GM23338 (cell line): ENCODE measurements around the gene ZC3H7A. TPM values are rescaled to one million over a fixed set of nuclear protein-coding genes. Genes with fewer than 3 reads are reported as not detected.
A peak's percentile ranks its signal among the peaks of the same experiment; 100 is the strongest.

Experiments used
- ATAC-seq: fragments of 200-7000 bp; cut with Tn5 transposase; 3 replicates; pipeline ENCODE4 v1.9.1; 2020
- DNase-seq: peaks from one replicate; pipeline ENCODE4 v3.0.0-alpha.2; 2015; ENCODE audit warnings: low spot score
- H2AFZ ChIP-seq: fragments of 200-600 bp; sonication (generic); 2 replicates; pipeline ENCODE4 v1.8.0; 2016; ENCODE audit warnings: antibody characterized with exemption, mild to moderate bottlenecking, moderate library complexity
- H3F3A ChIP-seq: fragments of 200-600 bp; sonication (generic); replicated peaks from 2 replicates; pipeline ENCODE4 v1.8.0; 2017; ENCODE audit warnings: antibody characterized with exemption, mixed run types, low read depth
- H3K27ac ChIP-seq: fragments of 200-600 bp; sonication (generic); 2 replicates; pipeline ENCODE4 v1.6.1; 2016; ENCODE audit warnings: low read depth
- H3K27me3 ChIP-seq: fragments of 200-600 bp; sonication (generic); 2 replicates; pipeline ENCODE4 v1.8.0; 2016; ENCODE audit warnings: mild to moderate bottlenecking, mixed run types, moderate library complexity; ENCODE audit not compliant: insufficient read depth
- H3K36me3 ChIP-seq: fragments of 200-600 bp; sonication (generic); 2 replicates; pipeline ENCODE4 v1.8.0; 2016; ENCODE audit warnings: mild to moderate bottlenecking; ENCODE audit not compliant: insufficient read depth
- H3K4me1 ChIP-seq: fragments of 200-600 bp; sonication (generic); 2 replicates; pipeline ENCODE4 v1.8.0; 2016; ENCODE audit warnings: mild to moderate bottlenecking, moderate library complexity; ENCODE audit not compliant: insufficient read depth
- H3K4me2 ChIP-seq: fragments of 200-600 bp; sonication (generic); 2 replicates; pipeline ENCODE4 v1.7.1; 2017; ENCODE audit warnings: mixed run types
- H3K4me3 ChIP-seq: fragments of 200-600 bp; sonication (generic); 2 replicates; pipeline ENCODE4 v1.6.1; 2016; ENCODE audit warnings: mixed run types
- H3K79me2 ChIP-seq: fragments of 200-600 bp; sonication (generic); replicated peaks from 2 replicates; pipeline ENCODE4 v1.8.0; 2017; ENCODE audit warnings: mild to moderate bottlenecking; ENCODE audit not compliant: insufficient read depth
- H3K9me2 ChIP-seq: fragments of 200-600 bp; sonication (generic); 2 replicates; pipeline ENCODE4 v1.8.0; 2017; ENCODE audit not compliant: insufficient read depth
- H4K20me1 ChIP-seq: fragments of 200-600 bp; sonication (generic); replicated peaks from 2 replicates; pipeline ENCODE4 v1.8.0; 2017; ENCODE audit warnings: mild to moderate bottlenecking; ENCODE audit not compliant: insufficient read depth
- H3K27ac Mint-ChIP-seq: 2 replicates; pipeline ENCODE4 v1.8.0; 2020; ENCODE audit warnings: inconsistent platforms, mild to moderate bottlenecking, moderate library complexity, mixed read lengths
- H3K27me3 Mint-ChIP-seq: 3 replicates; pipeline ENCODE4 v1.8.0; 2022; ENCODE audit warnings: low read depth, mild to moderate bottlenecking, moderate library complexity, mixed read lengths, inconsistent platforms; ENCODE audit not compliant: insufficient read depth, poor library complexity
- H3K36me3 Mint-ChIP-seq: 3 replicates; pipeline ENCODE4 v1.8.0; 2021; ENCODE audit warnings: low read depth, mild to moderate bottlenecking, inconsistent platforms, moderate library complexity, mixed read lengths
- H3K4me1 Mint-ChIP-seq: 3 replicates; pipeline ENCODE4 v1.8.0; 2020; ENCODE audit warnings: mild to moderate bottlenecking, inconsistent platforms, mixed read lengths
- H3K4me3 Mint-ChIP-seq: 3 replicates; pipeline ENCODE4 v1.8.0; 2021; ENCODE audit warnings: moderate library complexity, mild to moderate bottlenecking, inconsistent platforms, mixed read lengths
- H3K9me3 Mint-ChIP-seq: 3 replicates; pipeline ENCODE4 v1.8.0; 2020; ENCODE audit warnings: moderate library complexity, mild to moderate bottlenecking, inconsistent platforms, mixed read lengths
- CREB1 ChIP-seq: fragments of 250-450 bp; sonication (Bioruptor Pico); IDR thresholded peaks from 2 replicates; pipeline ENCODE4 v1.5.0; 2020; ENCODE audit warnings: low read depth, mild to moderate bottlenecking, moderate library complexity
- CTCF ChIP-seq, 2 experiments: fragments of 200-600 bp in 1 of 2; sonication (generic) in 1 of 2; conservative IDR thresholded peaks; 2 replicates each; pipeline versions ENCODE4 v1.5.1 to v1.6.1; 2016 to 2017; ENCODE audit warnings: antibody characterized with exemption in 2 of 2, low read depth in 2 of 2, mild to moderate bottlenecking in 2 of 2, moderate library complexity in 1 of 2
- ETS1 ChIP-seq: IDR thresholded peaks from 2 replicates; pipeline ENCODE4 v1.6.1; 2016; ENCODE audit warnings: antibody characterized with exemption
- EZH2 ChIP-seq: fragments of 200-600 bp; sonication (generic); IDR thresholded peaks from one replicate; pipeline ENCODE4 v1.8.0; 2017; ENCODE audit warnings: antibody characterized with exemption, mild to moderate bottlenecking, low read depth; ENCODE audit not compliant: unreplicated experiment
- EZH2phosphoT487 ChIP-seq: fragments of 200-600 bp; sonication (generic); IDR thresholded peaks from one replicate; pipeline ENCODE4 v1.8.1; 2018; ENCODE audit warnings: antibody characterized with exemption; ENCODE audit not compliant: unreplicated experiment
- JUNB ChIP-seq: IDR thresholded peaks from one replicate; pipeline ENCODE4 v1.6.1; 2016; ENCODE audit warnings: antibody characterized with exemption; ENCODE audit not compliant: unreplicated experiment
- POLR2AphosphoS5 ChIP-seq: IDR thresholded peaks from 2 replicates; pipeline ENCODE4 v1.6.1; 2016; ENCODE audit warnings: antibody characterized with exemption, low read depth
- REST ChIP-seq: IDR thresholded peaks from one replicate; pipeline ENCODE4 v1.6.1; 2018; ENCODE audit warnings: antibody characterized with exemption; ENCODE audit not compliant: unreplicated experiment
- STAT1 ChIP-seq: IDR thresholded peaks from one replicate; pipeline ENCODE4 v1.6.1; 2016; ENCODE audit warnings: antibody characterized with exemption; ENCODE audit not compliant: unreplicated experiment
- ZNF114 ChIP-seq: fragments of 250-450 bp; sonication (Bioruptor Pico); IDR thresholded peaks from 2 replicates; pipeline ENCODE4 v1.5.0; 2020; ENCODE audit warnings: mild to moderate bottlenecking, moderate library complexity
- ZNF331 ChIP-seq: fragments of 250-450 bp; sonication (Bioruptor Pico); IDR thresholded peaks from 2 replicates; pipeline ENCODE4 v1.5.0; 2020; ENCODE audit warnings: low read depth, mild to moderate bottlenecking, moderate library complexity
- polyA plus RNA-seq: library from polyadenylated mRNA; unstranded; fragments of >200 nt; fragmentation: Nextera tagmentation; extraction: Ambion mirVana; gene quantifications from 2 replicates; pipeline ENCODE4 v1.2.1, GENCODE V29; 2016
- total RNA-seq: library from RNA; depleted of rRNA; stranded (reverse); fragments of >200 nt; shearing (Covaris generic); gene quantifications from 2 replicates; pipeline ENCODE4 v1.2.3, GENCODE V29; 2014

The ZC3H7A gene
- total and polyA plus RNA-seq, 2 experiments from 2014 or later: 32.7 to 42.2 TPM

- TF ChIP-seq ETS1: no peak
- no peak for TF ChIP-seq STAT1
- no peak for TF ChIP-seq POLR2AphosphoS5
These were observed 39.7 kb upstream of the ZC3H7A start (continued) for GRCh38 chr16:11836650-11837244.

- peak overlapping the region; percentile 79 for H3K27ac Mint-ChIP-seq
- peaks cover 14% of the 10 kb centered on the region for H4K20me1 ChIP-seq
- no peak overlapping the region for H3K4me3 Mint-ChIP-seq
- H3K4me1 Mint-ChIP-seq: peaks cover 10% of the 10 kb centered on the region; the same call in 2 of the 3 replicates
- peaks cover 52% of the 10 kb centered on the region for H3K36me3 Mint-ChIP-seq
- peaks cover 42% of the 10 kb centered on the region for H3K36me3 ChIP-seq
- peak overlapping the region; percentile 91; the same call in 1 of the 2 replicates for H3K27ac ChIP-seq
- H3K4me2 ChIP-seq: no peak overlapping the region
- H3F3A ChIP-seq: peaks cover 37% of the 10 kb centered on the region
- no peaks in the 10 kb centered on the region for H3K9me3 Mint-ChIP-seq
- no peak overlapping the region for H2AFZ ChIP-seq
- no peaks in the 10 kb centered on the region for H3K9me2 ChIP-seq
- no peaks in the 10 kb centered on the region for H3K27me3 ChIP-seq
- peak; percentile 52 for ATAC-seq
- H3K27me3 Mint-ChIP-seq: no peaks in the 10 kb centered on the region
- TF ChIP-seq ZNF114 (CRISPR knock-in tag) (no peak), JUNB (no peak), POLR2AphosphoS5 (no peak), EZH2 (no peak), CREB1 (CRISPR knock-in tag) (no peak), ETS1 (no peak), ZNF331 (CRISPR knock-in tag) (no peak), REST (no peak), EZH2phosphoT487 (no peak), CTCF (conservative IDR thresholded peaks at IDR 0.05; ENCODE audit: low read depth in 2 of 2) (no peak), STAT1 (no peak)
- DNase-seq: peak; percentile 41
- H3K4me3 ChIP-seq: no peak overlapping the region
- H3K79me2 ChIP-seq: 0 out of 2 replicates have a peak, but pooled peaks cover 7% of the 10 kb centered on the region
- no peaks in the 10 kb centered on the region for H3K4me1 ChIP-seq
These were observed 39.0 kb upstream of the ZC3H7A start for GRCh38 chr16:11835891-11836649.
